Stimulated activated naive CD8-positive, alpha-beta T cell treated with anti-CD3 and anti-CD28 coated beads, Interleukin-15, amount 100 ng/mL, for 72 hours (primary cell): ENCODE results near the gene ACP4.
"Not testable (repeated sequence)": the region's sequence is repeated elsewhere in the genome, so short reads cannot be mapped to it uniquely, and the experiment has no call there.

Experiments
- ATAC-seq: fragments of 150-1000 bp; cut with Tn5 transposase; 2 replicates; pipeline ENCODE4 v1.10.0; 2021; ENCODE audit warnings: mild to moderate bottlenecking, moderate library complexity
- DNase-seq, 2 donors: peaks; one replicate each; pipeline ENCODE4 v3.0.0; 2021 to 2022
- H3K27ac Mint-ChIP-seq, 2 donors: one replicate each; pipeline ENCODE4 v1.8.0; 2022; ENCODE audit warnings: mild to moderate bottlenecking in 2 of 2, mixed read lengths in 2 of 2, moderate library complexity in 2 of 2
- H3K27me3 Mint-ChIP-seq: one replicate; pipeline ENCODE4 v1.8.0; 2022; ENCODE audit warnings: mixed read lengths
- H3K4me1 Mint-ChIP-seq: one replicate; pipeline ENCODE4 v1.8.0; 2022; ENCODE audit warnings: mild to moderate bottlenecking, mixed read lengths
- H3K4me3 Mint-ChIP-seq, 2 donors: one replicate each; pipeline ENCODE4 v1.8.0; 2022; ENCODE audit warnings: mild to moderate bottlenecking in 2 of 2, mixed read lengths in 2 of 2, moderate library complexity in 1 of 2
- H3K9me3 Mint-ChIP-seq, 2 donors: one replicate each; pipeline ENCODE4 v1.8.0; 2022; ENCODE audit warnings: mixed read lengths in 2 of 2

The ACP4 gene, protein sequence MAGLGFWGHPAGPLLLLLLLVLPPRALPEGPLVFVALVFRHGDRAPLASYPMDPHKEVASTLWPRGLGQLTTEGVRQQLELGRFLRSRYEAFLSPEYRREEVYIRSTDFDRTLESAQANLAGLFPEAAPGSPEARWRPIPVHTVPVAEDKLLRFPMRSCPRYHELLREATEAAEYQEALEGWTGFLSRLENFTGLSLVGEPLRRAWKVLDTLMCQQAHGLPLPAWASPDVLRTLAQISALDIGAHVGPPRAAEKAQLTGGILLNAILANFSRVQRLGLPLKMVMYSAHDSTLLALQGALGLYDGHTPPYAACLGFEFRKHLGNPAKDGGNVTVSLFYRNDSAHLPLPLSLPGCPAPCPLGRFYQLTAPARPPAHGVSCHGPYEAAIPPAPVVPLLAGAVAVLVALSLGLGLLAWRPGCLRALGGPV

DNA sequence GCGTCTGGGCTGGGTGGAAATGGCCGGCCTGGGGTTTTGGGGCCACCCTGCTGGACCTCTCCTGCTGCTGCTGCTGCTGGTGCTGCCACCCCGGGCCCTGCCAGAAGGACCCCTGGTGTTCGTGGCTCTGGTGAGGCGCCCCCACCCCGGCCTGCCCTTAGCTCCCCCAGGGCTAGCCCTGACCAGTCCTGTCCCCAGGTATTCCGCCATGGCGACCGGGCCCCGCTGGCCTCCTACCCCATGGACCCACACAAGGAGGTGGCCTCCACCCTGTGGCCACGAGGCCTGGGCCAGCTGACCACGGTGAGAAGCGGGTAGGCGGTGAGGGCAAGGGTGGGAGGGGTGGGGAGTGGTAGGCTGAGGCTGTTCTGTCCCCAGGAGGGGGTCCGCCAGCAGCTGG lies at the start of gene ACP4:
Gene ACP4 (plus strand): TSS at position 20 of the 400 bp plus-strand sequence. CDS start 0 bp downstream, at position 20.
- Mint-ChIP-seq H3K9me3 (no peaks in the 10 kb centered on the region), H3K4me3 (no peak within 1 kb of the TSS), H3K27me3 (no peaks in the 10 kb centered on the region), H3K4me1 (peaks cover 13% of the 10 kb centered on the region), H3K27ac (peak within 1 kb of the TSS in 1 of 2 donors; percentile 65)
- ATAC-seq (no peak), DNase-seq (no peak)

DNA sequence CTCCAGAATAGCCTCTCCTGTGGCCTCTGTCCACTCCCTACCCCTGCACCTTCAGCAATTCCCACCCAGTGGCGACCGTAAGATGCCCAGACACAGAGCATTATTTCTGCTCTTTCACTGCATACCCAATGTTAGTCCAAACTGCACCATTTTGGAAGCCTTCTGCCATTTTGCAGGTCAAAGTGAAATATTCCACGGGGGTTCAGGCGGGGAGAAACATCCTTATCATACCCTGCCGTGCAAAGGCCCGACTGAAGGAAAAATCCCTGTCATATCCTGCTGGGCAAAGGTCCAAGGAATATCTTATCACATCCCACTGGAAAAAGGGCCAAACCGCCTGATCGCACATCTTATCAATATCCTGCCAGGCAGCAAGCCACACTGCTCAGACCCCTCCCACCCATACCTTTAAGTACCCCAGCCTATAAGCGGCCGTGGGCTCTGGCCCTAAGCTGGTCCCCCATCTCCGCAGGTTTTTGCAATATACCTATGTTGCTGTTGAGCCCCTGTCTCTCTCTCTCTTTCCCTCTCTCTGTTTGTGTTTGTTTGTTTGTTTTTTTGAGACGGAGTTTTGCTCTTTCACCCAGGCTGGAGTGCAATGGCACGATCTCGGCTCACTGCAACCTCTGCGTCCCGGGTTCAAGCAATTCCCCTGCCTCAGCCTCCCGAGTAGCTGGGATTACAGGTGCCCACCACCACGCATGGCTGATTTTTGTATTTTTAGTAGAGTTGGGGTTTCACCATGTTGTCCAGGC lies 48.9 kb upstream of the ACP4 start:
- no peaks in the 10 kb centered on the region for H3K9me3 Mint-ChIP-seq
- H3K4me3 Mint-ChIP-seq = no peak overlapping the region
- no peak for ATAC-seq
- no peak for DNase-seq
- H3K4me1 Mint-ChIP-seq = no peaks in the 10 kb centered on the region
- no peak overlapping the region for H3K27ac Mint-ChIP-seq
- peaks cover 73% of the 10 kb centered on the region for H3K27me3 Mint-ChIP-seq

DNA sequence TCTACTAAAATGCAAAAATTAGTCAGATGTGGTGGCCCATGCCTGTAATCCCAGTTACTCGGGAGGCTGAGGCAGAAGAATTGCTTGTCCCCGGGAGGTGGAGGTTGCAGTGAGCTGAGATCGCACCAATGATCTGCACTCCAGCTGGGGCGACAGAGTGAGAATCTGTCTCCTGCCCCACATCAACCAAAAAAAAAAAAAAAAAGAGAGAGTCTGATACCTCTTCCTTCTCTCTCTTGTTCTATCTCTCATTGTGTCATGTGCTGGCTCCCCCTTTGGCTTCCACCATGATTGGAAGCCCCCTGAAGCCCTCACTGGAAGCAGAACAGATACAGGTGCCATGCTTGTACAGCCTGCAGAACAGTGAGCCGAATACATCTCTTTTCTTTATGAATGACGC lies 46.7 kb upstream of the ACP4 start:
- H3K27me3 Mint-ChIP-seq = peaks cover 67% of the 10 kb centered on the region

DNA sequence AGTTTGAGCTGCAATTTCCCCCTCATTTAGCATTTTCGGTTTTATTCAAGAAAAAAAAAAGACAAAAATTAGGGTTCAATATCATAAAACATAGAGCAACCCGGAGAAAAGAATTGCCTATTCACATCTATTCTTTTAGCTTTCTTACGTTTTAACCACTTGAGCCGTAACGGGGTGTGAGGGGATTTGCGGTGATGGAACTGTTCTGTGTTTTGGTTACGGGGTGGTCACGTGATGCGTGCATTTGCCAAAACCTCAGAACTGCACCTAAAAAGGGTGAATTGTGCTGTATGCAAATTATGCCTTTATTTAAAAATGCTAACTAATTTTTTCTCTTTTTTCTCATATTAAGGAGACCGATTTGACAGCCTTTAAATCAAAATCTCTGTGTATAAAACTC lies 45.0 kb upstream of the ACP4 start:
- no peak overlapping the region for H3K27ac Mint-ChIP-seq
- no peaks in the 10 kb centered on the region for H3K4me1 Mint-ChIP-seq
- H3K27me3 Mint-ChIP-seq = peaks cover 51% of the 10 kb centered on the region
- H3K9me3 Mint-ChIP-seq = no peaks in the 10 kb centered on the region
- no peak overlapping the region for H3K4me3 Mint-ChIP-seq
- no peak for DNase-seq
- ATAC-seq = no peak

More for the DNA sequence above, 46.7 kb upstream of the ACP4 start:
- Mint-ChIP-seq H3K27ac (no peak overlapping the region), H3K4me3 (no peak overlapping the region), H3K9me3 (no peaks in the 10 kb centered on the region), H3K4me1 (no peaks in the 10 kb centered on the region)
- DNase-seq (no peak), ATAC-seq (no peak)

DNA sequence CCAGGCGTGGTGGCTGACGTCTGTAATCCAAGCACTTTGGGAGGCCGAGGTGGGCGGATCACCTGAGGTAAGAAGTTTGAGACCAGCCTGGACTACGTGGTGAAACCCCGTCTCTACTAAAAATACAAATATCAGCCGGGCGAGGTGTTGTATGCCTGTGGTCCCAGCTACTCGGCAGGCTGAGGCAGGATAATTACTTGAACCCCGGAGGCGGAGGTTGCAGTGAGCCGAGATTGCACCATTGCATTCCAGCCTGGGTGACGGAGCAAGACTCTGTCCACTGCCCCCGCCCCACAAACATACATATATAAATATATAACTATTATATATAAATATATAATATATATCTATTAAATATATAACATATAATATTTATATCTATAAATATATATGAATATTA lies 43.1 kb upstream of the ACP4 start:
- H3K4me3 Mint-ChIP-seq, H3K4me1 Mint-ChIP-seq, ATAC-seq, H3K27ac Mint-ChIP-seq, H3K9me3 Mint-ChIP-seq, DNase-seq: not testable (repeated sequence)
- H3K27me3 Mint-ChIP-seq = peaks cover 31% of the 10 kb centered on the region

DNA sequence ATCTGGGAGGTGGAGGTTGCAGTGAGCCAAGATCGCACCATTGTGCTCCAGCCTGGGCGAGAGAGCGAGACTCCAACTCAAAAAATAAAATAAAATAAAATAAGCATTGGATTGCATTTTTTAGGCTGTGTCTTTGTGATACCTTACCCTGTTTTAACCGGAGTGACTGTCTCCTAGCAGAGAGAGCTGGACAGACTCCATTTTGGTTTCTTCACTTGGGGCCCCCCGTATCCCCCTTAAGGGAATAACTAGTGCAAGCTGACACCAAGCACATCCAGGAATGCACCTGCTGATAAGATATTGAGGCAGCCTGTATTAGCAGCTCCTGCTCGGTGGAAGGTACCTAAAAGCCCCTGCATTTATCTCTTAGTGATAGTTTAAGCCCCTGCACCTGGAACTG lies 40.7 kb upstream of the ACP4 start:
- H3K9me3 Mint-ChIP-seq = no peaks in the 10 kb centered on the region
- peaks cover 29% of the 10 kb centered on the region for H3K27me3 Mint-ChIP-seq
- H3K27ac Mint-ChIP-seq = no peak overlapping the region
- no peaks in the 10 kb centered on the region for H3K4me1 Mint-ChIP-seq
- no peak for ATAC-seq
- no peak for DNase-seq
- no peak overlapping the region for H3K4me3 Mint-ChIP-seq

DNA sequence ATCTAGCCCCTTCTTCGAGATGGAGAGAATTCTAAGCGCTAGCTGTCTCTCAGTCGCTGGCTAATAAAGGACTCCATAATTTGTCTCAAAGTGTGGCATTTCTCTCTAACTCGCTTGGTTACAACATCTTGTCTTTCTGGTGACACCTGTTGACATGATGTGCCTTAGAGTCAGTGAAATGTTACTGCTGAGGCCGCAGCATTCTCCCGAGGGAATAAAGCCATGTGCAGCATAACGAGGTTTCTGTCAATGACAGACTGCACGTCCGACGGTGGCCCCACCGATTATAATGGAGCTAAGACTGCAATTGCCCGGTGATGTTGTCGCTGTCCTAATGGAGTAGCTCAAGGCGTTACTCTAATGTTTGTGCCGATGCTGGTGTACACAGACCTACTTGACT lies 40.2 kb upstream of the ACP4 start:
- no peaks in the 10 kb centered on the region for H3K9me3 Mint-ChIP-seq
- DNase-seq (no peak), ATAC-seq (no peak)
- H3K27me3 Mint-ChIP-seq = peaks cover 29% of the 10 kb centered on the region
- no peak overlapping the region for H3K4me3 Mint-ChIP-seq
- H3K27ac Mint-ChIP-seq = no peak overlapping the region
- no peaks in the 10 kb centered on the region for H3K4me1 Mint-ChIP-seq

DNA sequence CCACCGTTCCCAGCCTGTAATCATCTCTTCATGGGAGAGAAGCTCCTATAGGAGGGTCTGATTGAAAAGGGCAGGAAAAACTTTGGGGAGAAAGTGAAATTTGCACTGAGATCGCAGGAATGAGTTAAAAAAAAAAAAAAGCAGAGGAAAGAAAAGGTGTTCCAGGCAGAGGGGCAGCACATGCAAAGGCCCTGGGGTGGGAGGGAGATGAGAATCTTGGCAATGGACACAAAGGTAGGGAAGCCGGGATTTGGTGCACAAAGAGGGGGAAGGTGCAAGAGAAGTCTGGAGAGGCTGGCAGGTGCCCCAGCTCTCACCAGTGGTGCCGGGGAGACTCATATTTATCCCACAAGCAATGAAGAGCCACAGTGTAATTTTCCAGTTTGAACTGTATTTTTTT lies 36.3 kb upstream of the ACP4 start:
- ATAC-seq (no peak), DNase-seq (no peak)
- no peaks in the 10 kb centered on the region for H3K9me3 Mint-ChIP-seq
- no peak overlapping the region for H3K27ac Mint-ChIP-seq
- no peak overlapping the region for H3K4me3 Mint-ChIP-seq
- peaks cover 38% of the 10 kb centered on the region for H3K27me3 Mint-ChIP-seq
- H3K4me1 Mint-ChIP-seq = no peaks in the 10 kb centered on the region

DNA sequence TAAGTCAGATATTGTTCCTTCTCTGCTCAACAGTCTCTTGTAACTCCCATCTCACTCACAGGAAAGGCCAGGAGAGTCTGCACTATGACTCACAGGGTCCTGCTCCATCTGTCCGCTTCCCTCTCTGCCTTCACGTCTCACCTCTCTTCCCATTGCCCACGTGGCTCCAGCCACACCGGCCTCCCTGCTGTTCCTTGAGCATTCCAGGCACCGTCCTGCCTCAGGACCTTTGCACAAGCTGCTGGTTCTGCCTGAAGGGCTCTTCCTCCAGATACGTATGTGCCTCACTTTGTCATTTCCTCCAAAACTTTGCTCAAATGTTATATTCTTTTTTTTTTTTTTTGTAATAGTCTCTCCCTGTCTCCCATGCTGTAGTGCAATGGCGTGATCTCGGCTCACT lies 34.0 kb upstream of the ACP4 start:
- not testable (repeated sequence) for H3K9me3 Mint-ChIP-seq

DNA sequence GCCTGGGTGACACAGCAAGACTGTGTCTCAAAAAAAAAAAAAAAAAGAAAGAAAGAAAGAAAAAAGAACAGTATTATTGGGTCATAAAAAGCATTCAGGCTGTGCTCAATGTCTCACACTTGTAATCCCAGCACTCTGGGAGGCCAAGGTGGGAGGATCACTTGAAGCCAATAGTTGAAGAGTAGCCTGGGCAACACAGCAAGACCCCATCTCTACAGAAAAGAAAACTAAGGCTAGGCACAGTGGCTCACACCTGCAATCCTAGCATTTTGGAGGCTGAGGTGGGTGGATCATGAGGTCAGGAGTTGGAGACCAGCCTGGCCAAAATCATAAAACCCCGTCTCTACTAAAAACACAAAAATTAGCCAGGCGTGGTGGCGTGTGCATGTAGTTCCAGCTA lies 32.6 kb upstream of the ACP4 start:
- H3K27ac Mint-ChIP-seq, DNase-seq, ATAC-seq, H3K4me1 Mint-ChIP-seq, H3K4me3 Mint-ChIP-seq, H3K9me3 Mint-ChIP-seq: not testable (repeated sequence)
- peaks cover 38% of the 10 kb centered on the region for H3K27me3 Mint-ChIP-seq

More for the DNA sequence above, 34.0 kb upstream of the ACP4 start:
- H3K4me3 Mint-ChIP-seq, DNase-seq, ATAC-seq, H3K4me1 Mint-ChIP-seq, H3K27ac Mint-ChIP-seq: not testable (repeated sequence)
- peaks cover 38% of the 10 kb centered on the region for H3K27me3 Mint-ChIP-seq

DNA sequence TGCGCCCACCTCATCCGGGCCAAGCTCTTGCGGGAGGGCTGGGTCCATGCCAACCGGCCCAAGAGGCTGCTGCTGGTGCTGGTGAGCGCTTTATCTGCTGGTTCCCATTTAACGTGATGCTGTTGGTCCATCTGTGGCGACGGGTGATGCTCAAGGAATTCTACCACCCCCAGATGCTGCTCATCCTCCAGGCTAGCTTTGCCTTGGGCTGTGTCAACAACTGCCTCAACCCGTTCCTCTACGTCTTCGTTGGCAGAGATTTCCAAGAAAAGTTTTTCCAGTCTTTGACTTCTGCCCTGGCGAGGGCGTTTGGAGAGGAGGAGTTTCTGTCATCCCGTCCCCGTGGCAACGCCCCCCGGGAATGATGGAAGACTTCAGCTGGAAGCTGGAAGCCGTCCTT lies 31.1 kb upstream of the ACP4 start:
- not testable (repeated sequence) for ATAC-seq, H3K4me1 Mint-ChIP-seq, H3K27ac Mint-ChIP-seq, DNase-seq, H3K4me3 Mint-ChIP-seq, H3K9me3 Mint-ChIP-seq
- peaks cover 31% of the 10 kb centered on the region for H3K27me3 Mint-ChIP-seq

DNA sequence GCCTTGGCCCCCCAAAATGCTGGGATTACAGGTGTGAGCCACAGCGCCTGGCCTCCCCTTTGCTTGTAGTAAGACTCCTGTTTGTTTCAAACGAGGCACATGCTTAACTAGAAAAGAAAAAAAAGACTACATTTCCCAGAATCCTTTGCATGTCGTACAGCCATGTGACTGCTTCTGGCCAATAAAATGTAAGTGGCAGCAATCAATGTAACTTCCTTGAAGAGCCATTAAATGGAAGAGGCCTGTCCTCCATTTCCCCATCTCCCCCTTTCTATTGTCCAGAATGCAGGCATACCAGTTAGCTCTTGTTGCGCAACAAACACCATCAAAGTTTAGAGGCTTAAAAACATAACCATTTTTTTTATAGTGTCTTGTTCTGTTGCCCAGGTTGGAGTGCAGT lies 30.3 kb upstream of the ACP4 start:
- no peak for DNase-seq

DNA sequence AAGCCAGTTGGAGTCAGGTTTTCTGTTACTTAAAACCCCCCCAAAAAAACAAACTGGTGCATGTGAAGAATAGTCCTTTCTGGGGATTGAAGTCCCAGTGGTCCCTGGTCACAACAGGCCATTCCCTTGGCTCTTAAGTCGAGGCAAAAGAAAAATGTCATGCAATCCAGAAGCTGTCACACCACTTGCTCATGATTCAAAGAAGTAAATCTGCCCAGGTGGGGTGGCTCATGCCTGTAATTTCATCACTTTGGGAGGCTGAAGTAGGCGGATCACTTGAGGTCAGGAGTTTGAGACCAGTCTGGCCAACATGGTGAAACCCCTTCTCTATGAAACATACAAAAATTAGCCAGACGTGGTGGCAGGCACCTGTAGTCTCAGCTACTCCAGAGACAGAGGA lies 28.7 kb upstream of the ACP4 start:
- not testable (repeated sequence) for H3K4me3 Mint-ChIP-seq, H3K4me1 Mint-ChIP-seq, ATAC-seq, H3K27ac Mint-ChIP-seq, H3K9me3 Mint-ChIP-seq, DNase-seq
- peaks cover 25% of the 10 kb centered on the region for H3K27me3 Mint-ChIP-seq

More for the DNA sequence above, 30.3 kb upstream of the ACP4 start:
- Mint-ChIP-seq H3K9me3 (peaks cover 0 to 5% of the 10 kb centered on the region in 2 donors), H3K27me3 (peaks cover 27% of the 10 kb centered on the region), H3K4me3 (no peak overlapping the region), H3K27ac (no peak overlapping the region), H3K4me1 (no peaks in the 10 kb centered on the region)
- no peak for ATAC-seq

DNA sequence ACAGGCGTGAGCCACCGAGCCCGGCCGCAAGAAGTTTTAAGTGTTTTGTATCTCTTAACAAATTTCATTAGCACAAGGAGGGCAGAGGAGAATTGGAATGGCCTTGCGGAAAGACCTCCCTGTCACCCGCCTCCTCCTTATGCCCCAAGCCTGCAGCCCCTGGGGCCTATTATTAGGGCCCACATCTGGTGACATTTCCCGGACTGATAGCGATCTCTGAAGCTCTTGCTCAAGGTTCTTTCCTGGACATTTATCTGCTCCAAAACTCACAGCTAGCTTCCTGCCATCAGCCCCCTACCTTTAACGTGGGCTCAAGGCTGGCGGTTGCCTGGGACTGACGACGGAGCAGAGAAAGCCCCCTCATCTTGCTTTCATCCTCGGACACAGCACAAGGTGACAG lies 26.7 kb upstream of the ACP4 start:
- not testable (repeated sequence) for H3K4me3 Mint-ChIP-seq, DNase-seq, ATAC-seq, H3K9me3 Mint-ChIP-seq, H3K4me1 Mint-ChIP-seq
- Mint-ChIP-seq H3K27me3 (peaks cover 38% of the 10 kb centered on the region), H3K27ac (peak overlapping the region in 1 of 2 donors; percentile 7)

DNA sequence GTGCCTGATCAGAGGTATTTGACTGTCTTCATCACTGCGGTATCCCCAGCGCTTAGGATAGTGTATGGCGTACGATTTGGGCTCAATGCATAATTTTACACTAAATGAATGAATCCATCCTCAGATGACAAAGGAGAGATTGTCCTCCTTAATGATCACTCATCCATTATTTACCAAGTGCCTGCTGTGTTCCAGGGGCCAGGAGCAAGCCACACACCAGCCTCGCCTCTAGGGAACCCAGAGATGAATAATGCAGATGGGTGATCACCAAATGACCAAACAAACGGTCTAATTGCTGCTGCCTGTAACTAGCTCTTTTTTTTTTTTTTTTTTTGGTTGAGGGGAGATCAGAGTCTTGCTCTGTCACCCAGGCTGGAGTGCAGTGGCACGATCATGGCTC lies 25.8 kb upstream of the ACP4 start:
- Mint-ChIP-seq H3K27me3 (peaks cover 39% of the 10 kb centered on the region), H3K4me1 (peaks cover 4% of the 10 kb centered on the region), H3K9me3 (peaks cover 0 to 4% of the 10 kb centered on the region in 2 donors), H3K27ac (no peak overlapping the region), H3K4me3 (no peak overlapping the region)
- ATAC-seq (no peak), DNase-seq (no peak)

DNA sequence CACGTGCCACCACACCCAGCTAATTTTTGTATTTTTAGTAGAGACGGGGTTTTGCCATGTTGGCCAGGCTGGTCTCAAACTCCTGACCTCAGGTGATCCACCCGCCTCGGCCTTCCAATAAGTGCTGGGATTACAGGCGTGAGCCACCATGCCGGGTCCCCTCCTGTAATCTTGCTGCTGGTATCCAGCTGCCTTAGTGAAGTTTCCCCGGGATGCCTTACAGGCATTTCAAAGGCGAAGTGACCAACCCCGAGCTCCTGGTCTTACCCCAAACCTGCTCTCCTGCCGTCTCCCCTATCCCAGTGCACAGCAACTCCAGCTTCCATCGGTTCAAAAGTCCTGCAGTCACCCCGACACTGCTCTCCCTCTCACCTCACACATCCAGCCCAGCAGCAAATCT lies 23.5 kb upstream of the ACP4 start:
- H3K4me1 Mint-ChIP-seq, H3K9me3 Mint-ChIP-seq, H3K27ac Mint-ChIP-seq, H3K4me3 Mint-ChIP-seq, ATAC-seq, DNase-seq: not testable (repeated sequence)
- H3K27me3 Mint-ChIP-seq = peaks cover 46% of the 10 kb centered on the region
